Esophagus muscularis mucosa (tissue), 4 donors: ENCODE results near the gene SPCS3. TPM values are rescaled to one million over a fixed set of nuclear protein-coding genes. Genes with fewer than 3 reads are reported as not detected.
A peak's percentile ranks its signal among the peaks of the same experiment; 100 is the strongest.

ENCODE experiments used
- DNase-seq: peaks from one replicate; pipeline ENCODE4 v3.0.0-alpha.2; 2017; ENCODE audit errors: extremely low spot score
- H3K27ac ChIP-seq, 4 donors: fragments of 200-600 bp; sonication (generic); replicated peaks in 1 of 4; 1 replicate in 3 of 4; 2 replicates in 1 of 4; pipeline ENCODE4 v1.5.1; 2016 to 2019; ENCODE audit warnings: mild to moderate bottlenecking in 1 of 4
- H3K27me3 ChIP-seq, 4 donors: fragments of 200-600 bp; sonication (generic); one replicate each; pipeline versions ENCODE4 v1.5.1 to v1.6.0; 2016 to 2019
- H3K36me3 ChIP-seq, 4 donors: fragments of 200-600 bp; sonication (generic); one replicate each; pipeline ENCODE4 v1.5.1; 2016 to 2019
- H3K4me1 ChIP-seq, 4 donors: fragments of 200-600 bp; sonication (generic); one replicate each; pipeline ENCODE4 v1.5.1; 2016 to 2019
- H3K4me3 ChIP-seq, 4 donors: fragments of 200-600 bp; sonication (generic); 1 replicate in 2 of 4; 2 replicates in 2 of 4; pipeline ENCODE4 v1.5.1; 2016 to 2019; ENCODE audit warnings: mild to moderate bottlenecking in 4 of 4, moderate library complexity in 1 of 4
- H3K9me3 ChIP-seq, 4 donors: fragments of 200-600 bp; sonication (generic); 1 replicate in 3 of 4; 2 replicates in 1 of 4; pipeline ENCODE4 v1.5.1; 2016 to 2019
- CTCF ChIP-seq, 3 experiments: fragments of 200-600 bp in 2 of 3; fragments of 450-650 bp in 1 of 3; sonication (generic) in 2 of 3; IDR thresholded peaks; one replicate each; pipeline ENCODE4 v1.5.1; 2017 to 2019; ENCODE audit warnings: antibody characterized with exemption in 3 of 3, mild to moderate bottlenecking in 2 of 3, moderate library complexity in 1 of 3
- EP300 ChIP-seq: sonication (generic); formaldehyde crosslinking; IDR thresholded peaks from one replicate; pipeline ENCODE4 v1.6.1; 2017; ENCODE audit warnings: antibody characterized with exemption
- POLR2A ChIP-seq: fragments of 450-650 bp; IDR thresholded peaks from one replicate; pipeline ENCODE4 v1.6.1; 2017; ENCODE audit warnings: antibody characterized with exemption, moderate library complexity, mild to moderate bottlenecking, low read depth
- POLR2AphosphoS5 ChIP-seq, 2 donors: sonication (generic); formaldehyde crosslinking; IDR thresholded peaks; one replicate each; pipeline ENCODE4 v1.6.1; 2017; ENCODE audit warnings: antibody characterized with exemption in 2 of 2
- WGBS: methylation state at CpG from one replicate; pipeline ENCODE4 v1.1.5; 2018; 5-methylcytosine and 5-hydroxymethylcytosine counted together
- intact Hi-C: fragments of 100-400 bp; cut with DNase I; formaldehyde crosslinking; loops from one replicate; pipeline ENCODE4 v1.15.1; 2023
- total RNA-seq, 4 donors: library from RNA; depleted of rRNA; stranded (reverse); fragments of >200 nt; gene quantifications; one replicate each; pipeline versions ENCODE4 v1.1.0 to v1.2.1, GENCODE V29; 2016

The SPCS3 gene
- total RNA-seq, 4 donors from 2014 or later, result 35.5 to 48.4 (median 46.0) TPM

DNA sequence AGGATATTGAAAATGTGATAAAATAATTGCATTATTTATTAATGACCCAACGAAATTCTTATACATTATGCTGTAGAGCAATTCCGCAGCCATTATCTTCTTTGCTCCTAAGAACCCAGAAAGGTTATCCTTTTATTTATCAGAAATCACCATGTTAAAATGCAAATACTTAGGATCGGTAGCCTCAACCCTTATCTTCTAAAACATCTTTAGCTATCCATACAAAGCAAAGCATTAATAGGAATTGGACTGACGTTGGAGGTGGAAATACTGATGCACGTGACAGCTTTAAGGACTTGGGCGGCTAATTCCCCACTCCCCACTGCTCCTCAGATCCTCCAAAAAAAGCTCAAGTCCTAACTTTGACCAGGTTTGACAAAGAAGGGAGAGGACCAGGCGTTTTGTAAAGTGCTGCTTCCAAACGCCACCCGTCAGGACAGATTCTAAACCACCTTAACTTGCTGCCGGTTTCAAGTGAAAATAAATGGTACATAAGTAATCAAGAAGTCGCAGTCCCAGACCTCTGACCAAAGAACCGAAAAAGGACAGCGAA is 539 bp upstream of the SPCS3 start:
- whole genome bisulfite sequencing, result 3% methylated on average over 13 of the region's 13 CpGs

GRCh38 chr4:176320340-176320975 is 692 bp downstream of the SPCS3 start:
- intact Hi-C loops, result loop anchor here (5.0 to 10.0 kb wide), 2 partner anchors 43 to 376 kb away; no protein-coding TSS in a partner anchor

More for the DNA sequence above, 539 bp upstream of the SPCS3 start:
- intact Hi-C loops, result loop anchor here (2.0 kb wide), 1 partner anchor 122 kb away; no protein-coding TSS in a partner anchor
- Histone ChIP-seq H3K4me3 (peak overlapping the region; percentile 85 to 98 (median 94)), H3K27me3 (no peaks in the 10 kb centered on the region), H3K9me3 (no peaks in the 10 kb centered on the region), H3K4me1 (peaks cover 24 to 39% (median 38%) of the 10 kb centered on the region in 4 donors), H3K36me3 (no peaks in the 10 kb centered on the region), H3K27ac (peak overlapping the region; percentile 96 to 100 (median 98))
- no peak for DNase-seq
- TF ChIP-seq POLR2AphosphoS5 (IDR thresholded peaks at IDR 0.05), result no peak
- no peak for TF ChIP-seq EP300
- no peak for TF ChIP-seq CTCF (IDR thresholded peaks at IDR 0.05)
- no peak for TF ChIP-seq POLR2A

DNA sequence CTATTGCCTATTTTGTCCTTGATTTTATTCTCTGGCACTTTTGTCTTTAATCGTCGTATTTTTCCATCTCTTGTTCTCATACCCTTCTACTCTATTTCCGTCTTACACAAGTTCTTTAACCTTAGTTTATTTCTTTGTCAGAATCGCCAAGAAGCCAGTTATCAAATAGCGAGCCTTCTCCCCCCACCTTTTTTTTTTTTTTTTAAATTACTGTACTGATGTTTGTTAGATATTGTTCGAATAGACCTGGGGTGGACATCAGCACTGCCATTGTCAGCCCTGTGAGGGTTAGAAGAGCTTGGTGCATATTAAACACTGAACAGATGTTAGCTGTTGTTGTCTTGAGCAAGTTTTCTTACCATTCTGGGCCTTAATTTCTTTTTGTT is 1.2 kb downstream of the SPCS3 start:
- Histone ChIP-seq H3K27me3 (no peaks in the 10 kb centered on the region), H3K9me3 (no peaks in the 10 kb centered on the region), H3K27ac (peak overlapping the region; percentile 96 to 100 (median 98)), H3K4me3 (peak overlapping the region; percentile 85 to 98 (median 94)), H3K4me1 (peaks cover 30 to 54% (median 48%) of the 10 kb centered on the region in 4 donors), H3K36me3 (peaks cover 0 to 4% (median 0%) of the 10 kb centered on the region in 4 donors)
- intact Hi-C loops, result loop anchor here (5.0 to 10.0 kb wide), 2 partner anchors 44 to 376 kb away; no protein-coding TSS in a partner anchor
- 0% methylated on average over 6 of the region's 6 CpGs for WGBS
- DNase-seq, result no peak
- TF ChIP-seq CTCF (IDR thresholded peaks at IDR 0.05) (no peak), EP300 (no peak), POLR2AphosphoS5 (IDR thresholded peaks at IDR 0.05) (no peak), POLR2A (no peak)

More at GRCh38 chr4:176320340-176320975, 692 bp downstream of the SPCS3 start:
- peak; percentile 95 for DNase-seq
- no peaks in the 10 kb centered on the region for H3K27me3 ChIP-seq
- peak overlapping the region; percentile 96 to 100 (median 98) for H3K27ac ChIP-seq
- no peaks in the 10 kb centered on the region for H3K36me3 ChIP-seq
- H3K9me3 ChIP-seq, result no peaks in the 10 kb centered on the region
- TF ChIP-seq POLR2A, result no peak
- TF ChIP-seq CTCF (IDR thresholded peaks at IDR 0.05), result no peak
- no peak for TF ChIP-seq EP300
- TF ChIP-seq POLR2AphosphoS5 (IDR thresholded peaks at IDR 0.05), result peak in 1 of 2 donors; percentile 52
- peak overlapping the region; percentile 85 to 98 (median 94) for H3K4me3 ChIP-seq
- H3K4me1 ChIP-seq, result peaks cover 30 to 50% (median 48%) of the 10 kb centered on the region in 4 donors
- under 1% methylated on average over 21 of the region's 44 CpGs for WGBS

DNA sequence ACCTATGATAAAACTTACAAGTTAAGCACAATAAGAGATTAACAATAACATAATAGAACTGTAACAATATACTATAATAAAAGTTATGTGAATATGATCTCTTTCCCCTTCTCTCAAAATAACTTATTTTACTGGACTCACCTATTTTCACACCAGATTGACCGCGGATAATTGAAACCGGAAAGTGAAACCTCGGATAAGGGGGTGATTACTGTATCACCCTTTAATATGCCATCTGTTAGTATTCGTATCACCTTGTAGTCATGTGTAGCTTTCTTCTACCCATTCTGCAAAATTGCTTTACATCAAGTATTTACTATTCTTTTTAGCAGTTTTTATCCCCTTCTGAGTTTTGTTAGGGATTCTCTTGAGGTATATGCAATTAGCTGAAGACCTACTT is 1.8 kb downstream of the SPCS3 start:
- peaks cover 30 to 58% (median 48%) of the 10 kb centered on the region in 4 donors for H3K4me1 ChIP-seq
- DNase-seq, result no peak
- peak overlapping the region; percentile 85 to 98 (median 94) for H3K4me3 ChIP-seq
- no peak for TF ChIP-seq CTCF (IDR thresholded peaks at IDR 0.05)
- TF ChIP-seq EP300, result no peak
- TF ChIP-seq POLR2AphosphoS5 (IDR thresholded peaks at IDR 0.05), result no peak
- TF ChIP-seq POLR2A, result no peak
- WGBS, result 73% methylated on average over 5 of the region's 5 CpGs
- intact Hi-C loops, result loop anchor here (5.0 to 10.0 kb wide), 2 partner anchors 44 to 377 kb away; no protein-coding TSS in a partner anchor
- H3K36me3 ChIP-seq, result peaks cover 0 to 5% (median 0%) of the 10 kb centered on the region in 4 donors
- H3K27ac ChIP-seq, result peak overlapping the region; percentile 96 to 100 (median 98)
- H3K9me3 ChIP-seq, result no peaks in the 10 kb centered on the region
- no peaks in the 10 kb centered on the region for H3K27me3 ChIP-seq
